ENCODE measurements around the gene ERC2.

ERC2 gene

DNA sequence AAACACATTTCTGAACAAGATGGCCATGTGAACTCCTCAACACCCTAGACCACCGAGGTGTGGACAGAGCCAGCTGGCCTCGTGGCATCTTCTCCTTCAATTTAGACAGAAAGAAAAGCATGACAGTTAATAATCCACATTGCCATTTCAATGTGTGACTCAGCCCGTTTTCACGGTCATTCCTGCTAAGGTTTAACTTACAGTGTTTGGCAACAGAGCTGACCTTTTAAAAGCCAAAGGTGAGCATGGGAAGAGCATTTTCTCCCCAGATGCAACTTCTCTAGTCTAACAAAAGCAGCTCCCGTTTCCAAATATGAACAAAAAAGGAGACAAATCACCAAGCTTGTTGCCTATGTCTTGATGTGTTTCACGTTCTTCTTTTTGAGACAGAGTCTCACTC is 563.6 kb downstream of the ERC2 start:
- no peak for FAIRE-seq

DNA sequence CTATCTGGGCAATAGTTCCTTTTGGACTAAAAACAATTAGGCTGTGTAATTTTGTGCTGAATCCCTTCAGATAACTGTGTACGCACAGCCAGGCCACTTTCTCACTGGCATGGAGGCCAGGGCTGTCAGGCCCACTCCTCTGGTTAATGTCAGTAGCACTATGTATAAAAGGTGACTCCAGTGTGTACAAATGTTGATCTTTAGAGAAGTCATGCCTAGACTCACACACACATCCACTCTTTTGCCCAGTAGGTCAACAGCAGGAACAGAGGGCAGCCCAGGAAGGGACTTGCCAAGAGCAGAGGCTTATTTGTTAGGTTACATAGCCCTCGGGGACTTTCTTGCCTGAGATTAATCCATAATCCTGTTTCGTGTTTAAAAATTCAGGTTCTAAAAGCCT is 564.6 kb downstream of the ERC2 start:
- no peak for FAIRE-seq

DNA sequence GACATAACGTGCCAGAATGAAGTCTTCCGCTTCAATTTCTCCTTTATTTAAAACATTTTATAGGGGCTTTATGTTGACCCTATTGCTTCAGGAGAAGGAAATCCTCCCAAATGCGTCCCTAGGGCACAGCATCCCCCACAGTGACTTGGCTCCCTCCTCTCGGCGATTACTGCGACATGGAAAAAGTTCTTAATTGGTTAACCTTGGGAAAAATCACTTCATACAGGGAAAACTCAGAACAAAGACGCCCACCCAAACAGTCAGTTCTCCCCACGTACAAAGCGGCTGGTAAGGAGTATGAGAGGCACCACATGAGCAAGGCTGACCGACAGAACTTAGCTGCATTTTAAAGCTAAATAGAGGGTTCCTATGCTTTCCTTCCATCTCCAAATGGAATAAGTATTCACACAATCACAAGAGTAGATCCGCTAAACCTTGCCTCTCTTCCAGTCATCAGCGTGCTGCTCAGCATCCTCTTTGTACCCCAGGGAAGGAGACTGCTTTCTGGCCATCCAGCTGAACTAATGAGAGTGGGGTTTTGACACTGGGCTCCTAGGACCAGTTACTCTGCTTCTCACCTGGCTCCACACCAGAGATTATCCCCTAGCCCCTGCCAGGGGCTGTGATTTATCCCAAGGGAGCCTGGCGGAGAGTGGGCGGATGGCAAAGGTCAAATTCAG is 565.9 kb downstream of the ERC2 start:
- FAIRE-seq = no peak

DNA sequence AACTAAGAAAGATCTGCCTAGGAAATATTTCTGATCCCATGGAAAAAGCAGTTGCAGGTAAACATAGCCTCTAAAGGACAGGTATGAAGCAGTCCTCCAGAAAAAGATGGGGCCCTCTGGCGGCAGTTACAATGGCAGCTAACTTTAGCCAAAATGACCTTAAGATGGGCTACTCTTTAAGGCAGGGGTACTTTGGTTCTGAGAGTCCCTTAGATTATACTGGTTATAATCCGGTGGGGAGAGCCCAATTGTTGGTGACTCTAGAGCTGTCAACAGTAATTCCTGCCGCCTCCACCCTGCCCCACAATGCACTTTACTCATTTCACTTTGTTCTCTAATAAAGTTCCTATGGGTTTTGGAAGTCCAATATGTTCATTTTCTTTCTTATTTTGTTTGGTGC is 568.4 kb downstream of the ERC2 start:
- no peak for FAIRE-seq

DNA sequence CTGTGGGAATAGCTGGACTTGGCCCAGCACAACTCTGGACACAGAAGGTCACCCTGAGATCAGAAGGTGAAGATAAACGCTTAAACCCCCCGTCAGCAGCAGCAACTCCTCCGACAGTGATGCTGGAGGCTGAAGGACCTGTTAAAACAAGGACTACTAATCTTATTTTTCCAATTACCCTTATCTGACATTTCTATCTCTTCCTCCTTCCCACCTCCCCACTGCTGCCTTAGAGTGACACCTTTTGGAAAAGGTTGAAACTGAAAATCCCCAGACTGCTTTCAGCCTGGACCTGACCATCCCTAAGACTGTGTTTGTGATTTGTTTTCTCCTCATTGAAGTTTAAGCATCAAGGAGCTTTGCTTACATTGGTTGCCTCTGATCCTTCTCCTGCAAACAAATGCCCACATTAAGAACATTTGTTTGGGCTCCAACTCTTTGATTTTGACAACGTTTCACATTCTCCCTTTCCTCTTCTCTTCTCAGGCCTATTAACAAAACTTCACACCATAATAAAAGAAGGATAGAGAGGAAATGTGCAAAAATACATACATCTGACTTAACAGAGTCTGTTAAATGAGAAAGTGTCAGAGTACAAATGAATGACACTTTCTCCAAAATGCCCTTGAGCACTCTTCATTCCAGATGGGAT is 570.6 kb downstream of the ERC2 start:
- no peak for FAIRE-seq

DNA sequence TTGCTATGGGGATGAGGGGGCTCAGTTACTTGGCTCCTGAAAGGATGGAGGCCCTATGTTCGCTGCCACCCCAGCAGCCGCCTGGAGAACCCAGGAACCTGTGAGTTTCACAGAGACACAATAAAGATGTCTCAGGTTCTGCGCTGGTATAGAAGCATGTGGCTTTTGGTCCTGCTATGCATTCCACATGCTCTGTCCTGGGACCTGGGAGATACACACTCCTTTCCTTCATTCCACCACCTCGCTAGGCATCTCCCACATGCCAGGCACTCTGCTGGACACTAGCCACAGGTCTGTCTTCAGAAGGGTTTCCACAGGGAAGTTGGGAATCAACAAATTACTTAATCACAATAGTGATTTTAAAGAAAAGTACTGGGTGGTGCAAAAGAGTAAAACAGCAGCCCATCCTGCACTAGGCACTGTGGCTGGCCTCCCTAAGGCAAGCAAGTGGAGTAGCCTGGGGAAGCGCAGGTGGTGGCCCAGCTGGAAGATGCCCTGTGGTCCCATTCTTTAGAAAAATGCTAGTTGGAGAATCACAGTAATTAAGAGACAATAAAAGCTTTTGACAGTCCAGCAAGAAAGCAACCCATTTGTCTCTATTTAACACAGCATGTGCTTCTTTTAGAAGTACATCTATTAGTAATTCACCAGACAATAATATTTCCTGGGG is 572.2 kb downstream of the ERC2 start:
- FAIRE-seq = no peak

DNA sequence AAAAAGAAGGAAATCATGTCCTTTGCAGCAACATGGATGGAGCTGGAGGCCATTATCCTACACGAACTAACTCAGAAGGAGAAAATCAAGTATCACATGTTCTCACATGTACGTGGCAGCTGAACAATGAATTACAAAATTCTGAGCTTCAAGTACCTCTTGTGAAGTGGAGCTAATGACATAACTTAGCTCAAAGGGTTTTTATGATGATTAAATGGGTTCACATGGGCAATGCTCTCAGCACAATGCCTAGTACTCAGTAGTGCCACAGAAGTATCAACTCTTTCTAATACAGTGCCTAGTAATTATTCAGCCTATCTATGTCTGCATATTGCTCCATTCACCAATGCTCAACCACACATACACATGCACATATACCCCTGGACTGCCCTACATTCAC is 573.7 kb downstream of the ERC2 start:
- FAIRE-seq = no peak

DNA sequence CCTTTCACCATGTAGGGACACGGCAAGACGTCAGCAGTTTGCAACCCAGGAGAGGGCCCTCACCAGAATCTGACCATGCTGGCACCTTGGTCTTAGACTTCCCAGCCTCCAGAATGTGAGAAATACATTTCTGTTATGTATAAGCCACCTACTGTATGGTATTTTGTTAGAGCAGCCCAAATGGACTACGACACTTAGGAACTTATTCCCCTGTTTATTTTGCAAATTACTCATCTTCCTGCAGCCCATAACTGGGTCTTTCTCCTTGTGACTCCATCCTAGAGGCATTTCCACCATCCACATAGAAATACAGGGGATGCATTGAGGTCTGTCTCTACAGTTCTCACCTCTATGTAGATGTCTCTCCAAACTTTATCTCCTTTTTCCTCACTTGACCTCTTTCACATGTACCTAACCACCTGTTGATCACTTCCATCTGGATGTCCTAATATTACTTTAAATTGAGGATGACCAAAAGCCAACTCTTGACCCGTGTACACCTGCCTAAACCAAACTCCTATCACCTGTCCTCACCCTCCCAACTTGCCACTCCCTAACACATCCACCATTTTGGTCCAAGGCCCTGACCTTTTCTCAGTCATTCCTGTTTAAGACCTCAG is 575.1 kb downstream of the ERC2 start:
- FAIRE-seq = no peak

DNA sequence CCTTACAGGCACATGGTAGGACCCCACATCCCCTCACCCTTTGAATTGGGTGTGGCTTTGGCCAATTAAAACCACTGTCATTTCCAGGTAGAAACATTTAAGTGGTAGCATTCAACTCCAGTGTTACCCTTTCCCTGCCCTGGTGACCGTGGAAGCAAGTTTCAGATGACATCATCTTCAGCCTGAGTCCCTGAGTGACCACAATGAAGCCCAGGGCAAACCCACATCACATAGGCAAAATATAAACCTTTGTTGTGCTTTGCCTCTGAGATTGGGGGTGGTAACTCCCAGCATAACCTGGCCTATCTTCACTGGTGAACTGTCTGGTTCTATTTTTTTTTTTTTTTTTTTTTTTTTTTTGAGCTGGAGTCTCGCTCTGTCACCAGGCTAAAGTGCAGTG is 577.2 kb downstream of the ERC2 start:
- no peak for FAIRE-seq

DNA sequence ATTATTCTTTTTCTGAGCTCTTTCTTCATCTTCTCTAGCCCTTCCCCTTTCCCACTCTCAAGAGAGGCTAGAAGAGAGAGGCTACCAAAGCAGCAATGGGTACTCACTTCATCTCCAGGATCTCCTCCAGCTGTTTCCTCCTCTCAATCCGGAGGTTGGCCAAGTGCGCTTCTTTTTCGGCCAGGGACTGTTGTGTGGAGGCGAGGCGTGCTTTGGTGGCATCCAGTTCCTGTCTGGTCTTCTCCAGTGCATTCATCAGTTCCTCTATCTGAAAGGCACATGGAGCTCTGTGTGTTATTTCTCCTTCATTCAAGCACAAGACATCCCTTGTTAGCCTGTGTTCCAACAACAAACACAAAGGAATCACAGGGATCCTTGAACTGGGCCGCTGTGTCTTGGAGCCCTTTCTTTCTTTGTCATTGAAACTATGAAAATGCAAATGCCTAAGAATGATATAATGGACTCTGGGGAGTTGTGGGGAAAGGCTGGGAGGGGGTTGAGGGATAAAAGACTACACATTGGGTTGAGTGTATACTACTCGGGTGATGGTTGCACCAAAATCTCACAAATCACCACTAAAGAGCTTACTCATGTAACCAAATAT is 579.9 kb downstream of the ERC2 start:
- FAIRE-seq = no peak

DNA sequence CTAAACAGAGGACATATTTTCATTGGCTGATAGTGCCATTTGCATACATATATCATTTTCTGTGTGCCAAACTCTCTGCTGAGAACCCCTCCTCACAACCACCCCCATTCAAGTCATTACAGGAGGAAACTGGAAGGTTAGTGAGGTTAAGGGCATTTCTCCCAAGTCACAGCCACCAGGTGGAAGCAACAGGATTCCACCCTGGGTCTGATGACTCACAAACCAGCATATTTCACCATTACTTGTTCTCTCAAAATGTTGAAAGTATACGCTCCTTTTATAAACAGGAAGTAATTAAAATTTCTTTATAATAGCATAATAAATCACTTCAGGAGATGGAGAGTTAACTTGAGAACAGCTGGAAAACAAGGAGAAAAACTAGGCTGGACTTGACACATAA is 582.5 kb downstream of the ERC2 start:
- FAIRE-seq = no peak

DNA sequence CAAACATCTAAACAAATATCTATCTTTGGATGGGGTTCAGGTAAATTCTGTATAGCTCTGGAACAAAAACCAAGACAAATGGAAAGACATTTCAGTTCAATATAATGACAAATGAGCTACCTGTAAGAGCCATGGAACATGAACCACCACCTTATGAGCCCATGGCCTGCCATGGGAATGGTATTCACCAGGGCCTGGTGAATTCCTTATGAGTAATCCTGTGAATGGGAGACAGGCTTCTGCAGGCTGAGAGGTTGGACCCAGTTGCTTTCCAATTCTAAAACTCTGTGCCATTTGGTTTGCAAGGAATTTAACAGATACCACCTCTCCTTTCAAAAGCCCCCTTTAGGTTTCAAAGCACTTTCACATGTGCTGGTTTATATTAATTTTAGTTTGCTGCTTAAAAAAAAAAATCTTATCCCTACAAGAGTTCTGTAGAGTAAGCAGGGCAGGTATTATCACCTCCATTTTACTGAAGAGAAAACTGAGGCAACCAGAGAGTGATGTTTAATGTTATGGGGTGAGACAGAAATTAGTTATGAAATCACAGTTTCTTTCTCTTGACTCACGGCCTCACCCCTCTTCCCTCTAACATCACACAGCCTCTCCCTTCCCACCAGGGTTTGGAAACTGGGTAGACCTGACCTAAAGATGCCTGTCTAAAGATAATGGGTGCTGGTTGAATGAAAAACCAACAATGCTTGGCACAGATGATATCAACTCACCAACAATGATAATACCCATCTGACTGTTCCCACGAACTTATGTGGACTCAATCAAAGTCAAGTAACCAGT is 583.6 kb downstream of the ERC2 start:
- FAIRE-seq = no peak

DNA sequence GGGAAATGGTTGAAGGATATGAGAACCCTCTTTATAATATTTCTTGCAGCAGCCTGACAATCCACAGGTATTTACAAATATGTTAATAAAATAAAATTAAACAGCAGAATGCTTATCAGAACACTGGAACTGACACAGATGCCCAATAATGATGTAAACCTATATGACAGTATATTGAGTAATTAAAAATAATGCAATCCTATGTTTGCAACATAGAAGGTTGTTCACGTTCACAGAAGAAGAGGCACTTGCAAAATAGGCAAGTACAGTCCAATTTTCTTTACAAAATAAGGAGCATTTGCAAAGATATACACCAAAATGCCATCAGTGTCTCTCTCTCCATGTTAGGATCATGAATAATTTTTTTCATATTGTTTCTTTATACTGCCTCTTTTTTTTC is 584.2 kb downstream of the ERC2 start:
- no peak for FAIRE-seq

DNA sequence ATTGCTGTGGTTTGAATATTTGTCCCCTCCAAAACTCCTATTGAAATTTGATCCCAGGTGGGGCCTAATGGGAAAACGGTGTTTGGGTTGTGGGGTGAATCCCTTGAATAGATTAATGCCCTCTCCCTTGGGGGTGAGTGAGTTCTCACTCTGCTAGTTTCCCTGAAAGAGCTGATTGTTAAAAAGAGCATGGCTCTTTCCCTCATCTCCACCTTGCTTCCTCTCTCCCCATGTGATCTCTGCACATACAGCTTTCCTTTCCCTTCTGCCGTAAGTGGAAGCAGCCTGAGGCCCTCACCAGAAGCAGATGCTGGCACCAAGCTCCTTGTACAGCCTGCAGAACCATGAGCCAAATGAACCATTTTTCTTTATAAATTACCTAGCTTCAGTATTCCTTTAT is 586.3 kb downstream of the ERC2 start:
- no peak for FAIRE-seq

DNA sequence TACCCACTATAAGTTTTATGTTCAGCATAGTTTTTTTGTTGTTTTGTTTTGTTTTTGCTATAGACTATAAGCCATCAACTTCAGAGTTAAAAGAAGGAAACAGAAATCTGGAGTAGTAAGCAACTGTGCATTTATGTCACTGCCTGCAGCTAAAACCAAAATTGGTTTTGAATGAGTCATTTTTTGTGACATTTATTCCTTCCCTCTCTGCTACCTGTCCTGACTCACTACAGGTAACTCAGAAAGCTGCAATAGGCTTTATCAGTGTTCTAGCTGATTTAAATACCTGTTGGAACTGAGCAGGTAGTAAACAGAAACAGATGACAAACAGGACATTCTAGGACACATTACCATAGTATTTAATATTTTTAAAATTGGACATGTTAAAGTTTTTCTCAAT is 587.9 kb downstream of the ERC2 start:
- no peak for FAIRE-seq

DNA sequence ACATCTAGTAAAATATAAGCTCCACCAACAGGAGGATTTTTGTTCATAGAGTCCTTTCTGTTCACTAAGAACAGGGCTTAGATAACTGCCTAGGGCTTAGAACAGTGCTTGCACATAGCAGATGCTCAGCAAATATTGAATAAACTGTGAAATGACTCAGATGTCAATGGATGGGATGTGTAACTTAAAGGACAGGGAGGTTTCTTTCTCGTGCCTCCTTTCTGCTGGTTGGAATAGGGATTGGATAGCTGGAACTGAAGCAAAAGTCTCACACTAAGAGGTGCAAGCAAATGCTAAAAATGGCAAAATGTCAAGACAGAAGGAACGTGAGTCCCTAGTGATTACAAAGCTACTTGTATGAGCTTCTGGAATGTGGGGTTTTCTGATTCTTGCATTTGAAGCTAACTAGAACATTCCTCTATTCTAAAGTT is 588.4 kb downstream of the ERC2 start:
- FAIRE-seq = no peak

DNA sequence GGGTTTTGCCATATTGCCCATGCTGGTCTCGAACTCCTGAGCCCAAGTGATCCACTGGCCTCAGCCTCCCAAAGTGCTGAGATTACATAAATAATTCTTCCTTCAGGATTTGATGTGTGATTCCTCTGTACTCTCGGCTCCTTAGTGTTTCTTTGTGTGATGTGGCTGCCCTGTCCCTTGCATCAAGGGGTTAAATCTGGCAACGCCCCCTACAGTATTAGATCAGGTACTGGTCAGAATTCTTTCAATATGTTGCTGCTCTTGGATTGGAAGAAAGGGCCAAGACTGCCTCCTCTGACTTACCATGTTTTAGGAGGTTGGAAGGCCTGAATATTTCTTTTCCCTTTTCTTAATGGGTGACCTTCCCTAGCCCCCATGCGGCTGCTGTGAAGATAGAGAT is 590.6 kb downstream of the ERC2 start:
- no peak for FAIRE-seq

DNA sequence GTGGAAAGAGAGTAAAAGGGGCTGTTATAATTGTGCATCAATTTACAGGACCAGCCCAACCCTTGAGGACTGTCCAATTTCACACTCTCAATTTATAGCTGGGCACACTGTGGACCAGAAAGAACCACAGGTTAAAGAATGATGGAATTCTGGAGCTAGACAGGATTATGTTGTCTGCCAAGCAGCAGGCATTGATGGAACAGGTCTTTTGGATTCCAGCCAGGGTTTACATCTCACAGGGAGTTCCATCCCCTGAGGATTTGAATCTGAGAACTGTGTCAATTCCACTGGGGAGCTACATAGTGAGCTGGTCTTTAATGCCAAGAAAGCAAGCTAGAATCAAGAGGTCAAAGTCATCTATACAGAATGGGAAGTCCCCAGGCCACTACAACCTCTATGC is 591.7 kb downstream of the ERC2 start:
- FAIRE-seq = no peak

DNA sequence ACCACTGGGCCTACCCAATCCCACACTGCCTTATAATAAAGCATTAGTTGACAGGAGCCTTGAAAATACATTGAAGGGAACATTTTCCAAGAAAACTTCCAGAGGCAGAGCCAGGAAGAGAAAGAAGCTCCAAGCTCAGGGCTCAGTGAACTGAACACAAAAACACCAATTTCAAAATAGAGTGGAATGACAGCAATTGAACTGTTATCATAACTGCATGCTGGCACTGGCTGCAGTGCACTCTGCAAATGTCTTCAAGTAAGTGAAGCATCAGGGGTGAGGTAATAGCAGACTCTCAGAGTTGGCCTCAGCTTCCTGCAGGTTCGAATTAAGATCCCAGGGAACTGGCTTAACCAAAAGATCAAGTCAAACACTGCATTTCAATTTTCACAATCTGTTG is 593.2 kb downstream of the ERC2 start:
- FAIRE-seq = no peak

DNA sequence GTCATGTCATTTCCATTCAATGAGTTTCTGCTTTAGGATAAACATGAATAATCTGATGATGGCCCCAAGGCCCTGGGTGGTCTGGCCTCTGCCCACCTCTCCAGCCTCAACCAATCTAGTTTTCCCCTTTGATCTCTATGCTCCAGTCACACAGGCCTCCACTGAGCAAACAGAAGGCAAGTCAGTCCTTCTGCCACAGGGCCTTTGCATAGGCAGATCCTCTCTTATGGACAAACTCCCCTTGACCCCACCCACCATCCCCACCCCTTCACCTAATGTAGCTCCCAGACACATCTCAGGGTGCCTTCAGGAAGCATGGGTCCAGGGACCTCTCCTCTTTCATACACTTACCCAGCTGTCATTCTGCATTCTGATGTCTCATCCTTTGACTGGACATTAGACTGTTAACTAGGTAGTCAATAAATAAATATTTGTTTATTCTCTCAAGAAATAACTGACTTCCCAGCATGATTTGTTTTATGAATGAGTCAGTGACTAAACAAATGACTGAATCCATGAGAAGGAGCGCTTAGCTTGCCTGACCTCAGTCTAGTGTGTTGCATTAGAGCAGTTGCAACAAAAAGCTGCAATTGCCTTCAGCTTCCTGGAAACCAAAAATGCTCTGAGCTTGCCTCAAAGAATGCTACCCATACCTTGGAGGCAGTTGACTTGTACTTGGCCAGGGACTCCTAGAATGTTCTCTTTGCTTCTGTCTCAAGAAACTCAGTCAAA is 594.6 kb downstream of the ERC2 start:
- FAIRE-seq = no peak

DNA sequence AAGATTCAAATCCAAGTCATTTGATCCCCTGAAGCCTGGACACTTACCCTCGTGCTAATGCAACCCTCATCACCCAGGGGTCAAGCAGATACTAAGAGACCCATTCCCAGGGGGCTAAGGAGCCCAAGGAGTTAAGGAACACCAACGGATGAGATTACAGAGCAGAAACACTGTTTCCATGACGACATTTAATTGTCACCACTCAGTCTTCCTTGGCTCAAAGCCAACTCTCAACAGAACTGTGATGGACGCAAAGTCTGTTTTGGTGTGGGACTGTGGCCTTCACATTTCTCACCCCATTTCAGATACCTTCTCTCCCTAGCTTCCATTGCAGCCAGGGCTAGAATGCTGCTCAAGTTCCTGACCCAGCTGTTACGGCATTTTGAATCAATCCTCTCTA is 597.7 kb downstream of the ERC2 start:
- FAIRE-seq = no peak

DNA sequence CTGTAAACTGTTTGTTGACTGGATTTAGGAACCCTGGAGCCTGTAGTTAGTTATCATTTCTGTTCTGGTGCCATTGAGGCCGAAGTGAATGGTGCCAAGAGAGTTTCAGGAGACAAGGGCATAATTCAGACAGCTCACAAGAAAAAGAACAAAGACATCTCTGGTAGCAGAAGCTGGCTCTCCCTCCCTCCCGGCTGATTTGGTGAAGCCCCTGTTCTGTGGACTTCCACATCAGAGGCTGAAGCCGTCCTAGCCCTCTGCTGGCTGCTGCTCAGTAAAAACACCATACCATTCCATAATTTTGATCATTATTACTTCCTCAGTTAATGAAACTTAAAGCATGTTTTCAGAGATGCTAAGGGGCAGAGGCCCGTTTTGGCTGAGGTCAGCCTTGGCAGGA is 599.9 kb downstream of the ERC2 start:
- no peak for FAIRE-seq

Data from TTC549 (cell line).